AG04449 (cell line): ENCODE results near the gene HTR4.

ENCODE experiments used
- CTCF ChIA-PET: fragments of 350-600 bp; formaldehyde crosslinking; extraction: SDS; loops from one replicate; lab custom pipeline; 2021; ENCODE audit warnings: antibody characterized with exemption; lab: Yijun Ruan, JAX
- POLR2A ChIA-PET: fragments of 400-600, 350-600 bp; formaldehyde crosslinking; extraction: SDS; loops from one replicate; lab custom pipeline; 2020; ENCODE audit warnings: antibody characterized with exemption, inconsistent platforms; lab: Yijun Ruan, JAX
- DNase-seq: peaks from one replicate; pipeline ENCODE4 v3.0.0-alpha.2; 2010; ENCODE audit warnings: low read depth, low spot score
- H3K4me3 ChIP-seq: 2 replicates; pipeline ENCODE4 v1.5.1; 2011; ENCODE audit warnings: low read depth, mild to moderate bottlenecking, control low read depth, low read length
- TF ChIP-seq, protein P1 (sequence below): IDR thresholded peaks from one replicate; pipeline ENCODE4 v1.5.1; 2011; ENCODE audit warnings: mild to moderate bottlenecking, moderate library complexity, low read length, control low read depth, inconsistent platforms; ENCODE audit not compliant: insufficient read depth; ENCODE audit errors: missing control alignments

Gene HTR4

DNA sequence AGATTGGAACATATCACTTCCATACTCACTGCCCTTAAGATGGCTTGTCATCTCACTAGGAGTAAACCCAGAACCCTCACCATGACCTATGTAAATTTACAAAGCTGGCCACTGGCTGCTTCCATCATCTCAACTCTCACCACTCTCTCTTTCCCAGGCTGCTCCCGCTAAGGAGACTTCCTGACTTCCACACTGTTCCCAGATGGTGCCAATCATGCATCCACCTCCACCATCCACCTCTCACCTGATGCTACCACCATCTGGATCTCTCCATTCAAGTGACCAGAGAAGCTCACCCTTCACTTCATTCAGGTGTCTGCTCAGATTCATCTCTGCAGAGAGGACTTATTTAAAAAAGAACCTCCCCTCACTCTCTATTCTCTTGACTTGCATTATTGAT lies 91.3 kb downstream of the HTR4 start:
- no peak for DNase-seq
- TF ChIP-seq, protein P1, sequence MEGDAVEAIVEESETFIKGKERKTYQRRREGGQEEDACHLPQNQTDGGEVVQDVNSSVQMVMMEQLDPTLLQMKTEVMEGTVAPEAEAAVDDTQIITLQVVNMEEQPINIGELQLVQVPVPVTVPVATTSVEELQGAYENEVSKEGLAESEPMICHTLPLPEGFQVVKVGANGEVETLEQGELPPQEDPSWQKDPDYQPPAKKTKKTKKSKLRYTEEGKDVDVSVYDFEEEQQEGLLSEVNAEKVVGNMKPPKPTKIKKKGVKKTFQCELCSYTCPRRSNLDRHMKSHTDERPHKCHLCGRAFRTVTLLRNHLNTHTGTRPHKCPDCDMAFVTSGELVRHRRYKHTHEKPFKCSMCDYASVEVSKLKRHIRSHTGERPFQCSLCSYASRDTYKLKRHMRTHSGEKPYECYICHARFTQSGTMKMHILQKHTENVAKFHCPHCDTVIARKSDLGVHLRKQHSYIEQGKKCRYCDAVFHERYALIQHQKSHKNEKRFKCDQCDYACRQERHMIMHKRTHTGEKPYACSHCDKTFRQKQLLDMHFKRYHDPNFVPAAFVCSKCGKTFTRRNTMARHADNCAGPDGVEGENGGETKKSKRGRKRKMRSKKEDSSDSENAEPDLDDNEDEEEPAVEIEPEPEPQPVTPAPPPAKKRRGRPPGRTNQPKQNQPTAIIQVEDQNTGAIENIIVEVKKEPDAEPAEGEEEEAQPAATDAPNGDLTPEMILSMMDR: no peak
- CTCF ChIA-PET: no interaction called here
- POLR2A ChIA-PET: no interaction called here
- no peak overlapping the region for H3K4me3 ChIP-seq

DNA sequence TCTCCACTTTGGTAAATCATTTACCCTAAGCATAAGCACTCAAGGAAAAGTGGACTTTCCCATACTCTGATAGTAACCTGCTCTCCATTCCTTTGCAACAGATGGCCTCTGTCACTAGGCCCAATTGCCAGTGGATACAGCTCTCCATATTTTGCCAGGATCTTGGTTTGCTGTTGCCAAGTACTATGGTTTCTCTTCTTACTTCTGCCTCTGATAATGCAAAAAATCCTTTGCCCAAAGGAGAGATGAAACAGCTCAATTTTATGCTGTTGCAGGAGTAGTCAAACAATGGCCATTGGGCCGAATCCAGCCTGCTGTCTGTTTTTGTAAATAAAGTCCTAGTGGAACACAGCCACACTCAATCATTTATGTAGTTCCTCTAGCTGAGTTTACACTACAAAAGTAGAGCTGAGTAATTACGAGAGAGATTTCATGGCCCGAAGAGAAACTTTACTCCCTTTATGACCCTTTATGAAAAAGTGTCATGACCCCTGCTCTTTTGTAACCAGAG lies 92.5 kb downstream of the HTR4 start:
- ChIA-PET CTCF (no interaction called here), POLR2A (no interaction called here)
- TF ChIP-seq, protein P1: no peak
- H3K4me3 ChIP-seq: no peak overlapping the region
- DNase-seq: no peak

DNA sequence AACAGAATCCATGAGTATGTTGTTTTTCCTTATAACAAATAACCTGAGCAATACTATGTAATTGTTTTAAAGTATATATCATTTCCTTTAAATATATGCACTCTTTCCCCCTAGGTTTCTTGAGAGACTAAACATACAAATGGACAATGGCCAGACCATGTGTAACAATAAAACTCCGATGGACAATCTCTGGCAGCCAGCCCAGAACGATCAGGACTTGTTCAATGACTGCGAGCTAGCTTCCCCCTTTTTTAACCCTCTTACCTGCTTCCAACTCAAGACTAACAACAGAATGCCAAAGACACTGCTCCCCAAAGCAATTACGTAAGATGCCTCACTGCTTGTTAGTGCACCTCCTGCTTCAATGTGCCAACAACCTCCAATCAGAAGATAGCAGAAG lies 94.9 kb downstream of the HTR4 start:
- CTCF ChIA-PET: no interaction called here
- POLR2A ChIA-PET: no interaction called here
- no peak overlapping the region for H3K4me3 ChIP-seq
- TF ChIP-seq, protein P1: no peak
- no peak for DNase-seq

DNA sequence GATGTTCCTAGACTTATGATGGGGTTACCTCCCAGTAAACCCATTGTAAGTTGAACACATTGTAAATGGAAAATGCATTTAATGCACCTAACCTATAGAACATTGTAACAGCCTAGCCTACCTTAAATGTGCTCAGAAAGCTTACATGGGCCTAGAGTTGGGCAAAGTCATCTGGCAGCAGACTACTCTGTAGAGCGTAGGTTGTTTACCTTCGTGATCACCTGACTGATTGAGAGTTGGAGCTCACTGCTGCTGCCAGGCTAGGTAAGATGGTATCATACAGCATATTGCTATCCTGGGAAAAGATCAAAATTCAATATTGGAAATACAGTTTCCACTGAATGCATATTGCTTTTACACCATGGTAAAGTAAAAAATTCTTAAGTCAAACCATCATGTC lies 95.4 kb downstream of the HTR4 start:
- no peak overlapping the region for H3K4me3 ChIP-seq
- DNase-seq: no peak
- POLR2A ChIA-PET: no interaction called here
- CTCF ChIA-PET: no interaction called here
- TF ChIP-seq, protein P1: no peak

DNA sequence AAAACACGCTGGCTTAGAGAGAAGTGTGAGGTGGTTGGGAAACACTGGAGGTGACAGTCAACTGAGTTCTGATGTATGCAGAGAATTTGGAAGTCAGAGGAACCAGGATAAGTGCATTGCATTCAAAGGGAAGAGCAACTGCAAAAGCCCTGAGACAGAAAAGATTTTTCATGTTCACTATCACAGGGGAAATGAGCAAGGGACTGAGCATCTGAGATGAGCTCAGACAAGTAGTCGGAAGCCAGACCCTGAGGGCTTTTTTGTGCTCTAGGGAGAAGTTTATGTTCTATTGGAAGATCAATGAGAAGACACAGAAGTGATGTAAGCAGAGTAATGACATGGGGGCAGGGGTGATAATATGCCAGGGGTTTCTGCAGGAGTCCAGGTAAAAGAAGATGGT lies 97.5 kb downstream of the HTR4 start:
- no peak overlapping the region for H3K4me3 ChIP-seq
- TF ChIP-seq, protein P1: no peak
- CTCF ChIA-PET: no interaction called here
- POLR2A ChIA-PET: no interaction called here
- no peak for DNase-seq

DNA sequence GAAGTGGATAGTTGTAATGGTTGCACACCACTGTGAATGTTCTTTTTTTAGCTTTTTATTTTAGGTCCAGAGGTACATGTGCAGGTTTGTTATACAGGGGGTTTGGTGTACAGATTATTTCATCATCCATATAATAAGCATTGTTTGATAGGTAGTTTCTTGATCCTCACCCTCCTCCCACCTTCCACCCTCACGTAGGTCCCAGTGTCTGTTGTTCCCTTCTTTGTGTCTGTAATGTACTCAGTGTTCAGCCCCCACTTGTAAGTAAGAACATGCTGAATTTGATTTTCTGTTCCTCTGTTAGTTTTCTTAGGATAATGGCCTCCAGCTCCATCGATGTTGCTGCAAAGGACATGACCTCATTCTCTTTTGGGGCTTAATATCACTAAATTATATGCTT lies 99.7 kb downstream of the HTR4 start:
- TF ChIP-seq, protein P1: no peak
- ChIA-PET POLR2A (no interaction called here), CTCF (no interaction called here)

More for the DNA sequence above, 99.7 kb downstream of the HTR4 start:
- DNase-seq: no peak
- H3K4me3 ChIP-seq: no peak overlapping the region
